ENCODE measurements around the gene UBL4A.
"Not testable (repeated sequence)": the region's sequence is repeated elsewhere in the genome, so short reads cannot be mapped to it uniquely, and the experiment has no call there.

Gene UBL4A

DNA sequence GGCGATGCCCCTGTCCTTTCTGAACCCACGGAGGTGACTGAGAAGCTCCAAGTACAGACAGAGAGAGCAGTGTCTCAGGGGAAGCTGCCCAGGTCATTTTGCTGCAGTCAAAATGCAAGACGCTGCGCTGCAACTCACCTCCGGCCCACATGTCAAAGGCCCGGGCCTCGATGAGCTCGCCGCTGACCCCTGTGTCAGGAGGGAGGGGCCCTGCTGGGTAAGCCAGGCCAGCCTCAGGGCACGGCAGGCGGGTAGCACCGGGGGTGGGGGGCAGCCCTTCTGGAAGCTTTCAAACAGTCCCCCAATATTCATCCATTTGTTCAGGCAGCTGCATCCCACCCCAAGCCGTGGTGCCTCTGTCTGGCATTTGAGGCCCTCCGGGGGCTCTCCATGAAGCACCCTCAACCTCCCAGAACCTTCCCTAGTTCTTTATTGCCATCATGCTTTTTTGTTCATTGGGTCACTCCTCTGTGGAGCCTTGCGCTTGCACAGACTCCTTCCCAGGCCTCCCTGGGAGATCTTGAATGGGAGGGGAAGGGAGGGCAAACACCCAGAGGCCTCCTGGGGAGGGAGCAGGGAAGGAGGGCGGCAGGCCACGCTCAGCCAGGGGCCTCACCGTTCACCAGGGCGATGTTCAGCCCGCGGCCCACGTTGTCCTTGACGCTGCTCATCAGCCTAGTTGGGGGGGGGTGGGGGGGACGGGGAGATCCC, 21.4 kb upstream of the UBL4A start:
- no peak for DNase-seq

DNA sequence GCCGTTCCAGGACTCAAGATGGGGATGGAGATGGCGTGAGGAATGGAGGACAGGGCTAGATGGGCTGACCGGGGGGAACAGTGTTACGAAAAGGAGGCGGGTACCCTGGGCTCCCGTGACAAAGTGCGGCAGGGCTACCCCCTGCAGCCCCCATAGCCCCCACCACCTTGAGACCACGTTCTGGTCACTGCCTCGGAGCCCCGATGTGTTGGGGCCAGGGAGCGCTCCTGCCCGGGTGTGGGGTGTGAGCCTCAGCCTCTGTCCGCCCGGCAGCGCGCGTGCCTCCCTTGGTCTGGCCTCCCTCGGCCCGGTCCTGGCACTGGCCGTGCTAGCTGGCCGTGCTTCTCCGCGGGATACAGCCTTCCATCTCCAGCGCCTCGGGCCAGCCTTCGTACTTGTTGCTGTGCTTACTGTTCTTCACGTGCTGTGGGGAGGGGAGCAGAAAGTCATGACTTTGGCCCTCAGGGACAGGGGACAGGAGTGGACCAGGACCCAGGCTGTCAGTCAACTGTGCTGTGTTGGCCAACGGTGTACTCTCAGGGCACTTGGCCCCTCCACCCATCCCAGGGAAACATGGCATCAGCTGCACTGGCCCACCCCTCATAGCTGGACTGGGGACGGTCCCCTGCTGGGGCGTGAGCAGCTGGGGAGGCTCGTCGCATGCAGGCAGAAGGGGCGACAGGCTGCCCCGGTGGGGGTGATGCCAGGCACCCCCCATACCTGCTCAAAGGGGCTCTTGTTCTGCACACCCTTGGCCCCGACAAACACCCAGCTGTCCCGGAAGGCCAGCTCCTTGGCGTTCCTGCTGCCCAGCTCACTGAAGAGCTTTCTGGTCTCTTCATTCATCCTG, 20.3 kb upstream of the UBL4A start:
- no peak for DNase-seq

- DNase-seq = no peak
These were observed 19.3 kb upstream of the UBL4A start for GRCh38 chrX:154505734-154506133.

- no peak for DNase-seq
These were observed 16.6 kb upstream of the UBL4A start for GRCh38 chrX:154502989-154503388.

DNA sequence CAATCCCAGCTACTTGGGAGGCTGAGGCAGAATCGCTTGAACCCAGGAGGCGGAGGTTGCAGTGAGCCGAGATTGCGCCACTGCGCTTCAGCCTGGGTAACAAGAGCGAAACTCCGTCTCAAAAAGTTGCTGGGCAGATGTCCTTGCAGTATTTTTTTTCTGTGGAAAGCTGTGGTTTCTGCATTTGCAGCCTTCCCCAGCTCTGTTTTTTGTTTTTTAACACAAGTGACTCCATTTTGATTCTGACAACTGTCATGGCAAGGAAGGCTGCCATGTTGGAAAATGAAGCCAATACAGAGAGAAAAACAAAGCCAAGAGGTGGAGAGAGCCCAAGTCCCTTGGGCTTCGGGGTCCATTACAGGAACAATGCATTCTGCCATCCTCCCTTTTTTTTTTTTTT, 15.7 kb upstream of the UBL4A start:
- DNase-seq = no peak

DNA sequence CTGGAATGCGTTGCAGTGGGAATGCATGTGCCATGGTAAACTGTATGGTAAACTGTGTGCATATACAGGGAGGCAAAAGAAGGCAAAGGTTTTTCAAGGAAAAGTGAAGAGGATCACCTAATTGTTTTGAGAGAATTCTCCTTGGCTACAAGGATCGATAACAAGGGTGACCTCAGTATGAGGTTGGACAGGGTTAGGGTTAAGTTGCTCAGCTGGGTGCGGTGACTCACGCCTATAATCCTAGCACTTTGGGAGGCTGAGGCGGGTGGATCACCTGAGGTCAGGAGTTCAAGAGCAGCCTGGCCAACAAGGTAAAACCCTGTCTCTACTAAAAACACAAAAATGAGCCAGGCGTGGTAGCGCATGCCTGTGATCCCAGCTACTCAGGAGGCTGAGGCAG, 15.0 kb upstream of the UBL4A start:
- not testable (repeated sequence) for DNase-seq

DNA sequence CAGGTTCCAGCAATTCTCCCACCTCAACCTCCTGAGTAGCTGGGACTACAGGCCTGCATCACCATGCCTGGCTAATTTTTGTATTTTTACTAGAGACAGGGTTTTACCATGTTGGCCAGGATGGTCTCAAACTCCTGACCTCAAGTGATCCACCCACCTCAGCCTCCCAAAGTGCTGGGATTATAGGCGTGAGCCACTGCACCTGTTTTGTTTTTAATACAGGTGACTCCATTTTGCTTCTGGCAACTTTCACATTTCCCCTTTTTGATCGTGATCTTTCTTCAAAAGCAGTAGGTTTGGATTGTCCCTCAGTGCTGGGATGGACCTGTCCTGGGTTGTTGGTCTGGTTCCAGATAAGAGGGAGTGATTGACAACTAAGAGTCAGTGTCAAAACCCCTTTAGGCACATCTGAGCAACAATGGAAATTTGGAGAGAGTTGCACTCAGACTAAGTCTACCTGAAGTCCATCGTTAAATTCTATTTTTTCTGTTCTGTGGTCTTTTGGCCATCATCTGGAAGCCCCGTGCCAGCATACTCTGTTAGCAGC, 10.2 kb upstream of the UBL4A start:
- not testable (repeated sequence) for DNase-seq

DNA sequence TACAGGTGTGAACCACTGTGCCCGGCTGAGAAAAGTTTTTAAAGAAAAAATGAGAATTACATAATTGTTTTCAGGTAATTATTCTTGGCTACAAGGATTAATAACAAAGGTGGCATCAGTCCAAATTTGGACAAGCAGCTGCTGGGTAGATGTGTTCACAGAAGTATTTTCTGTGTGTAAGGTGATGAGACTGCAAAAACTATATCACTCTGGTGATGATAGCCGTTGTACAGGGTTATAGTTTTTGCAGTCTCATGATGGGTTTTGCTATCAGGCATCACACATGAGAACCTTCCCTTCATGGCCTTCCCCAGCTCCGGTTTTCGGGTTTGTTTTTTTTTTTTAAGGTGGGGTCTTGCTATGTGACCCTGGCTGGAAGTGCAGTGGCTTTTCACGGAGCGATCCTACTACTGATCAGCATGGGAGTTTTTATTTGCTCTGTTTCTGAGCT, 9.1 kb upstream of the UBL4A start:
- peak; percentile 92 for DNase-seq

DNA sequence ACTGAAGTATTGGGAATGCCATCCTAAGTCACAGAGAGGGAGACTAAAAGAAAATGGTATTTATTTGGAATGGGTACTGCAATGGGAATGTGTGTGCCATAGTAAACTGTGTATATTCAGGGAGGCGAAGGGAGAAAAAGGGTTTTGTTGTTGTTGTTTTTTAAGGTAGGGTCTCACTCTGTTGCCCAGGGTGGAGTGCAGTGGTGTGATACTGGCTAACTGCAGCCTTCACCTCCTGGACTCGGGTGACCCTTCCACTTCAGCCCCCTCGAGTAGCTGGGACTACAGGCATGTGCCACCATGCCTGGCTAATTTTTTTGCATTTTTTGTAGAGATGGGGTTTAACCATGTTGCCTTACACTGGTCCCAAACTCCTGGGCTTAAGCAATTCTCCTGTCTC, 8.3 kb upstream of the UBL4A start:
- DNase-seq = no peak

- DNase-seq = peak; percentile 93
These were observed 4.1 kb upstream of the UBL4A start, which contains the start of gene SLC10A3 for GRCh38 chrX:154490414-154491083. Gene SLC10A3, minus strand, starts transcription at chrX:154490629. Its CDS starts 1,689 bp downstream, at chrX:154488940.

DNA sequence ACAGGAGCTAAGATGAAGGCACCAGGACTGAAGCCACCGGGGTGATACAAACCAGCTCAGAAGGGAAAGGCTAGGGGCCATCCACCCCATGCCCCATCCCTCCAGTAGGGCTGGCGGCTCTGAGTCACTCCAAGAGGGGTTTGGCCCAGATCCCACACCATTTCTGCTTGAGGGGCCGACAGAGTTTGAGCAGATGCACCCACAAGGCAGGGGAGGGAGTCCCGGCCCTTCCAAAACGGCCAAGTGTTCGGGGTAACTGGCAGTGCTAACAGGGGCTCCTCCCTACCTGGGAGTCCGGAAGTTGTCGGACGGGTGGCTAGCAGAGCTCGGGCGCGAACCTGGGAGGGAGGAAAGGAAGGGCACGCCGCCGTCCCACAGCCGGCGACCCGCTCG, 3.6 kb upstream of the UBL4A start:
- peak; percentile 51 for DNase-seq

- DNase-seq = no peak
These were observed 2.8 kb upstream of the UBL4A start for GRCh38 chrX:154489182-154489581.

DNA sequence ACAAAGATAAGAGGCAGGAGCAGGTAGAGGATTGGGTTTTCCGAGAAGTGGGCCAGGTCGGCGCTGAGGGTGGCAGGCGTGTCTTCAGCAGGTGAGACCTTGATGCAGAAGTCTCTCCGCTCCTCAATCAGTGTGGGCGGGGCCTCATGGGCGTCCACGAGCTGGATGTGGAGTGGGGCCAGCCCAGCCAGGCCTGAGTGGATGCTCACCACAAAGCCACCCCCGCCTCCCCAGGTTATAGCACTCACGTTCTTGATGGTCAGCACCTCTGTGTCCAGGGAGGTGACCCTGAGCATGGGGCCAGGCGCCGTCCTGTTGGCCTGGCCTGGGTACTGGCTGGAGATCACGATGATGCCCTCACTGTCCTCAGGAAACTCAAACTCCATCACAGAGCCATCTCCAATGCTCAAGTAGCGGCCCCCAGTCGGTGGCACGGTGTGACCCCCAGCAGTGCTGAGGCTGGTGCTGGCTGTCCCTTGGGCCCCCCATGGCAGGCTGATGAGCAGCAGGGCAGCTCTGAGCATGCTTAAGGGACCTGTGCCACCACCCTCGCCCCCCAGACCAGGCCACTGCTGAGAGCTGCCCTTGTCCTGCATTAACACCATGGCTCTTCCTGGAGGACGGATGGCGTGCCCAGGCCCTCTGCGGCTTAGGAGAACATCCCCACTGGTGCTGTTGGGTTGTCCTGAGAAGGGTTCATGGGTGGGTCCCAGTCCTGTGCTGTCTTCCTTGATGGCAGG, 2.1 kb upstream of the UBL4A start:
- DNase-seq = no peak

DNA sequence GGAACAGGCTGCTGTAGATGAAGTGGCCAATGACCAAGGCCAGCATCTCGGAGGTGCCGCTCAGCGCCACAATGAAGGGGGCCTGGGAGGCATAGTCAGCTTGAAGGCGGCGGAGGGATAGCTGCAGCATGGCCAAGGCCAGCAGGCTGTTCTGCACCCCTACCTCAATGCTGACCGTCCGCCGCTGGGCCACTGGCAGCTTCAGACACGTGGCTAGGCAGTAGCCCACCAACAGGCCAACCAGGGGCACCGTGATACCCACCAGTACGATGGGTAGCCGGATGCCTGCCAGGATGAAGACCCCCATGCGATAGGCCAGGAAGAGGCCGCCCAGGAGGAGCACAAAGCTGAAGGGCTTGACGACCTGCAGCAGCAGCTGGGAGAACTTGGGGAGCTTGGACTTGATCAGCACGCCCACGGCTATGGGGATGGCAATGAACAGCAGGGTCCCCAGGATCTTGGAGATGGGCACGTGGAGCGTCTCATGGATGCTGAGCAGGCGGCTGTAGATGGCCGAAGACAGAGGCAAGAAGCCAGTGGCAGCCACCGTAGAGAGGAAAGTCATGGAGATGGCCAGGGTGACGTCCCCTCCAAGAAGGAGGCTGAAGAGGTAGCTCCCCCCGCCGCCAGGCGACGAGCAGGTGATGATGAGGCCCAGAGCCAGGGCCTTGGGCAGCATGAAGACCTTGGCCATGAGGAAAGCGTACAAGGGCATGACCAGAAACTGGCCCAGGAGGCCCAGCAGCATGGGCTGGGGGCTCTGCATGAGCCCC, 1.3 kb upstream of the UBL4A start:
- no peak for DNase-seq

GRCh38 chrX:154486052-154486395, 391 bp downstream of the UBL4A start:
- DNase-seq = no peak

- no peak for DNase-seq
These were observed 1.0 kb downstream of the UBL4A start for GRCh38 chrX:154485150-154486051.

DNA sequence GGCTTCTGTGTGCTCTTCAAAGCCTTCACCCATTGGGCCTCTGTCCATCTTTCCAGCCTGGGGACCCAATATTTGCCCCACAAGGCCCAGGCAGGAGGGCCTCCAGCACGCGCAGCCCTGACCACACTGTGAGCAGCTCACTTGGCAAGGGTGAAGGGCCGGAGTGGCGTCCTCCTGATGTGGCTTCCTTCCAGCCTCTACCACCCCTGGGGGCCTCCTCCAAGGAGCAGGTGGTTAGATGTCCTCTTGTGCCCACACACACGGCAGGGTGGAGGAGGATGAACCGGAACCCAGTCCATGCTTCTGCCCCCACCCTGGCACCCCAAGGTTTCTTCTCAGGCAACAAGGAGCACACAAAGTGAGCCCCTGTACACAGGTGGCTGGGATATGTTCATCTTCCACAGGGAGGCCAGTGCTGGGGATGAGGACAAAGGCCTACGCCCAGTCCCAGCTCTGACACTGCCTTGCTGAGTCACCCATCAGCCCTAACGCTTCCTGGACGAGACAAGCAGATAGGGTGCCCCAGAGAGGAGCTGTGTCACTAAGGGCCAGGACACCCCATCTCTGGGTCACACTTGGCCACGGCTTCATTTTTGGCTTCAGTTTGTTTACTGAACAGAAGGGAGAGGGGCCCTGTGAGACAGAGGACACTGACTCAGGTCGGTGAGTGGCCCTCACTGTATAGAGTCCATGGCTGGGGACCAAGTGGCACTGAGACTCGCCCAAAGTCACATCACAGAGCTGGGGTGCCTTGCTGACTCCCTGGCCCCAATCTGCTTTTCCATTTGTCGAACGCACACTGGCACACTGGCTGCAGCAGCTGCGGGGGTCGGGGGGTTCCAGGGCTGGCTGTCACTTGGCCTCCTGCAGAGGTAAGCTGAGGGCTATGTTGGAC, 1.9 kb downstream of the UBL4A start:
- DNase-seq = peak; percentile 81

DNA sequence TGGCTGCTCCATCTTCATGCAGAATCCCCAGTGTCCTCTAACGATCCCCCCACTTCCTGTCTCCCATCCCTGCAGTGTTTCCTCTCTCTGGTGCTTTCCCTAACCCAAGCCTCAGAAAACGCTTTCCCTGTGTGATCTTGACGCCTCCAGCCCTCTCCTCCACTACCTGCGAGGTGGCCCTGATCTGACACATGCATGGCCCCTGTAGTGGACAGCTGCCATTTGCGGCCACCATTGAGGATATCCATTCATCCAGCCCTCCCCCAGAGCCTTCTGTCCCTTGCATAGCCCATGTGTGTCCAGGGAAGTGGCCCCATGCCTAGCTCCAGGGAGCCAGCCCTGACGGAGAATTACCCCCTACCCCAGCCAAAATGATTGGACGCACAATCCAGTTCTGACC, 3.1 kb downstream of the UBL4A start:
- DNase-seq = no peak

DNA sequence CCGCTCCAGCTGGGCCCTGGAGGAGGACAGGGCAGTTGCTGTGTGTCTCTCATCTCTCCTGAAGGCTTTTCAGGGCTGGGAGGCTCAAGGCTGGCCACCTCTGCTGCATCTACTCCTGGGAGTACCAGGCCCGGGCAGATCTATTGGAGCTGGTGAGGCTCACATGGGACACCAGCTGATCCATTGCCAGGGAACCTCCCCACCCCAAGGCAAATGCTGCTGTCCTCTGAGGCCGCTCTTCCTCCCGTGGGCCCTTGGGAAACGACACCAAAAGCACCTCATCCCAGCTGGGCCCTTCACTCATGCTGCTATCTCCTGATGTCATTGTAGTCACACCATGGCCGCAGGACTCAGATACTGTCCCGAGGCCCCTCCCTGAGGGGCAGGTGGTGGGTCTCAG, 3.6 kb downstream of the UBL4A start:
- DNase-seq = no peak
